ENCODE measurements around the gene SLC26A2.

Gene SLC26A2

DNA sequence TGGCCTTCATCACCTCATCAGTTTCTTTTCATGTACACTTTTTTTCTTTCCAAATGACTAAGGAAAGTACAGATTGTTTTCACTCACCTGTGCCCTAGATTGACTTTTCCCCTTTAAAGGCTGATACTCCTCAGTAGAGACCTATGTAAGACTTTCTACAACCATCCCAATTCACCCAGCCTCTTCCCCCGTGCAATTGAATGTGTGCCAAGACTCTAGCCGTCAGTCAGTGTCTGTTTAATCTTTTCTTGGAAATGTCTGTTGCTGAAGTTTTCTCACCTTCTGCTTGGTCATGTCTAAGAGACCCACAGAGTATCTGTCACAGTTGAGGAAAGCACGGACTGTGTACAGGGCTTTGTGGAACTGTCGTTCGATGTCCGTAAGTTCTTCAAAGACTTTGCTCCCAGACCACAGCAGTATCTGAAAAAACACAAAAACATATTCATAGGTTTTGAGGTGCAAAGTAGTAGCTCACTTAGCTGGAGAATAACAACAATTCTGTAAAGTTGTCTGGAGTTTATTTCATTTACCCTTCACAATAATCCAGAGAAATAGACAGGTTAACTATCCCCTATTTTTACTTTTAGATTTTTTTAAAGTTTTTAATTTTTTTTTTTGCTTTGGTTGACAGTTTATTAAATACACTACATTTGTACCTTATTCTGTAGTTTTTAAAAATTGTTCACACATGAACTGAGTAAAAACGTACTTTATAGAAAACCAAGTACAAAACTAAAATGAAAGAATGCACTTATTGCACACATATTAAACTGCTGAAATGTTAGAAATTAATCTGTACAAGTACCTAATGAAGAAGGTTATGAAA is 29.6 kb upstream of the SLC26A2 start:
- DNase-seq: peak; percentile 84 to 91
- no peak for TF ChIP-seq GATA1 (IDR thresholded peaks at IDR 0.05; ENCODE audit: low read depth, low read length)
- peak; percentile 56 for TF ChIP-seq POLR2A (IDR thresholded peaks at IDR 0.05; ENCODE audit: low read length)

DNA sequence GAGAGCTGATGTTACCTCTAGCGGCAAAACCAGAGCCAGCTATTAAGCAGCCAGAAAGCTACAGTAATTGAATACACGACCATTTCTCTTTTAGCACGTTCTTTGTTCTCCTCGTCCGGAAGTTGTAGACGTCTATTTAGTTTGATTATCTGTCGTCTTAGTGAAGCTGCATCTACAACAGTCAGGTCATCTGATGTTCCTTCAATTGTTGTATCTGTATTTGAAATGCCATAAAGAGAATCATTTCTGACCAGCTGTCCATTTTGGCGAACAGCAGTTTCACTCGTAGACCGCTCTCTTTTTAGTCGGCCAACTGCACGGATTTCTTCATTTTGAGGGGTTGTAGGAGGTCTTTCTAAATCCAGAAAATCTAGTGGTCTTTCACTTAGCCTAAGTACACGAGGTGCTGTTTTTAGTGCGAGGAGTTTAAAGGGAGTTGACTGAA is 28.5 kb upstream of the SLC26A2 start:
- no peak for DNase-seq
- TF ChIP-seq POLR2A (IDR thresholded peaks at IDR 0.05; ENCODE audit: low read length): no peak
- TF ChIP-seq GATA1 (IDR thresholded peaks at IDR 0.05; ENCODE audit: low read depth, low read length): no peak

DNA sequence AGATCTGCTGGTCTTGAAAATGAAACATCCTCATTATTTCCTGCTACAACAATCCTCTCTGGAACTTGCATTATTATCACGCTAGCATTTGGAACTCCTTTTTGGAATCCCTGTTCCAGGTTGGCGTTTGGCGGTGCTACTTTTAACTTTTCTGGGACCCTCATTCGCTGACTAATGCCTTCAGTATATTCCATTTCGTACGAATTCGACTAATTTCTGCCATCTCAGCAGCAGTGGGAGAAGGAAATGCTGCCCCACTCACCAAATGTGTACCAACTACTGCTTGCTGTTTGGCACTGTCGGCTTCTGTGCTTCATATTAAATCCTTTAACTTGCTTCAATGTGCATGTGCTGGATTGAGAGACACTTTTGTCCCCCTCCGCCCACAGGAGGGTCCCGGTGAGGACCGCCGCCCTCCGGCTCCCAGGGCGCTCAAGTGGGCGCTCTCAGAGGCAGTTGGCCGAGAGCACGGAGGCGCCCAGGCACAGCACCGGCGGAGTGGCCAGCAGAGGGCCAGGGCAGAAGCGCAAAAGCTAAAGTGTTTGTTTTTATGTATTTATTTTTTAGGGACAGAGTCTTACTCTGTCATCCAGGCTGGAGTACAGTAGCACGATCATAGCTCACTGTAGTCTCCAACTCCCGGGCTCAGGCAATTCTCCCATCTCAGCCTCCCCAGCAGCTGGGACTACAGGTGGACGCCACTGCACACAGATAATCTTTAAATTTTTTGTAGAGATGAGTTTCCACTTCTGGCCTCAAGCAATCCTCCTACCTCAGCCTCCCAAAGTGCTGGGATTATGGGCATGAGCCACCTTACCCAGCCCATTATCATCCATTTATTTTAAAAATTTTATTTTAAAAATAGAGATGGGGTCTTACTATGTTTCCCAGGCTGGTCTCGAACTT is 27.9 kb upstream of the SLC26A2 start:
- peak; percentile 36 to 40 for DNase-seq
- TF ChIP-seq POLR2A (IDR thresholded peaks at IDR 0.05; ENCODE audit: low read length): no peak
- no peak for TF ChIP-seq GATA1 (IDR thresholded peaks at IDR 0.05; ENCODE audit: low read depth, low read length)

DNA sequence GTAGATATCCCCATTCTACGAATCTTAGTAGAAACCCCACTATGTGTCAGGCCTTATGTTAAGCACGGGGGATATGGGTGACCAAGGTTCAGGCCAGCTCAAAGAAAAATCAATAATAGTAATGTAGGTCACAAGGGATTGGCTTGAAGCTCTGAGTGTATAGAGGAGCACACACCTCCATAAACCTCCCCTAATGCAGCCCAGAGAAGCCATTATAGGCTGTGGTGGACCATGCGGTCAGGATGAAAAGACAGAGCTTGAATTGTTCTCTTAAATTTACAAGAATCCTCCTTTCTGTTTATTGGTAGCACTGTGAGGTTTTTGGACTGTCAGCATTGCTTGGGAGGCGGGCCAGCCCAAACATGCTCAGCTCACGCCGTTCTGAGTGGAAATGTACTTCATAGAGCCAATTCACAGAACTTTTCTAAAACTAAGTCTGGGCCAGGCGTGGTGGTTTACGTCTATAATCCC is 25.1 kb upstream of the SLC26A2 start:
- DNase-seq: no peak
- TF ChIP-seq POLR2A (IDR thresholded peaks at IDR 0.05; ENCODE audit: low read length): no peak
- no peak for TF ChIP-seq GATA1 (IDR thresholded peaks at IDR 0.05; ENCODE audit: low read depth, low read length)

DNA sequence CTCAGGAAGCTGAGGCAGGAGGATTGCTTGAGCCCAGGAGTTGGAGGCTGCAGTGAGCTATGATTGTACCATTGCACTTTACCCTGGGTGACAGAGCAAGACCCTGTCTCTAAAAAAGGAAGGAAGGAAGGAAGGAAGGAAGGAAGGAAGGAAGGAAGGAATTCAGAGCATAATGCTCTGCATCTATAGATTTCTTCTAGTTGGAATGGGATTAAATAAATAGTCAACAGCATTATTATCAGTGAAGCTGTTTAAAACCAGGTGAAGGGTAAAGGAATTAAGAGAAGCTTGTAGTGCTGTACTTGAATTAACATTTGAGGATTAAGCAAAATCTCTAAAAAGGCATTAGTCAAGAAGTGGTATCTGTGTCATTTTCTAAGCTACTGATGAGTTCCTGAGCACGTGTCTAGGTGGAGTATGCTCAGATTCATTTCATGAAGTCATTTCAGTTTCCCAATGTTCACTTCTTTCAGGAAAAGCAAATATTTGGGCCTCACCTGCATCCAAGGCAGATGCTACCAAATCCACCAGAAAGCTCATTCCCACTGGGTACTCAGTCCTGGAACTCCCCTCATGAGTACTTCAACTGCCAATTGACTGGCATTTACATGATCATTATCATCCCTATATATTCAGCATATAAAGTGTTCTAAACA is 24.4 kb upstream of the SLC26A2 start:
- no peak for TF ChIP-seq GATA1 (IDR thresholded peaks at IDR 0.05; ENCODE audit: low read depth, low read length)
- no peak for TF ChIP-seq POLR2A (IDR thresholded peaks at IDR 0.05; ENCODE audit: low read length)
- DNase-seq: no peak

DNA sequence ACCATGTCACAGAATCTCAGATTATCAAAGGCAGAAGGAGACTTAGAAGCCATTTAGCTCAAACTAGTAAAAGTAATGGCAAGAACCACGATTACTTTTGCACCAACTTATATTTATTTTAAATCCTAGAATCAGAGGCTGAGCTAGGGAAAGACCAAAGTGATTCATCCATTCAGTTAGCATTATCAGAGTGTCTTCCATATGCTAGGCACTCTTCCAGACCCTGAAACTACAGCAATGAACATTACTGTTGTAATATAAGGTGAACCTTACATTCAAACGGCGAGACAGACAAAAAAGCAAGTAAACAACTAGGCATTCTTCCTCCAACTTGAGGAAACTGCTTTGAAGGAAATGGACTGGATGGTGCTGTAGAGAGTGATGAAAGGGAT is 23.9 kb upstream of the SLC26A2 start:
- no peak for DNase-seq
- TF ChIP-seq POLR2A (IDR thresholded peaks at IDR 0.05; ENCODE audit: low read length) (no peak), GATA1 (IDR thresholded peaks at IDR 0.05; ENCODE audit: low read depth, low read length) (no peak)

DNA sequence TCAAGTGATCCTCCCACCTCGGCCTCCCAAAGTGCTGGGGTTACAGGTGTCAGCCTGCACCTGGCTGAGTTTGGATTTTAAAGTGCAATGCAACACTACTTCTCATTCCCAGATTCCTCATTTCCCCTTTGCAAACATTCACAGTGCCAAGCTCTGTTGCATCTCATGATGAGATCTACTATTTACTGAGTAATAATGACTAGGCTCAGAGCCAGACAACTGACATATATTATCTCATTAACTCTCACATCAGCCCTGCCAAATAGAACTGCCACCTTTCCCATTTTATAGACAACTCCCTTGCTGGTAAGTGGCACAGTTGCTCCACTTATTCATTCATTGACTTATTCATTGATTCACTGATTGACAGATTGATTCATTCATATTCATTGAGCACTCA is 22.9 kb upstream of the SLC26A2 start:
- peak; percentile 60 for TF ChIP-seq POLR2A (IDR thresholded peaks at IDR 0.05; ENCODE audit: low read length)
- TF ChIP-seq GATA1 (IDR thresholded peaks at IDR 0.05; ENCODE audit: low read depth, low read length): no peak
- peak; percentile 66 to 69 for DNase-seq

DNA sequence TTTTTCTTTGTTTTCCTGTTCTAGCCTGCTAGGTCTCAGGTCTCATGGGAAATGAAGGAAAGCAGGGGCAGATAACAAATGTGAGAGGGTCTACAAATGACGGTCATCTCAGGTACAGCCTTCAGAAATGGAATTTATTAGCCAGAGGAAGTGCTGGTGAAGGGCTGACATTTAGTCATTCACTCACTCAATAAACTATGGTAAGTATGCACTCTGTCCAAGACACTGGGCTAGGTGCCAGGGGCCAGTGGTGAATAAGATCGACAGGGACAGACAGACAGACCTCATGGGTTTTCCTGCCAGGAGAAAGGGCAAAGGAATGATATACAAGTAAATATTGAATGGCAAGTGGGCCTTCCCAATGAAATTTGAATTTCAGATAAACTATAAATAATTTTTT is 22.3 kb upstream of the SLC26A2 start:
- DNase-seq: peak; percentile 65 to 70
- no peak for TF ChIP-seq GATA1 (IDR thresholded peaks at IDR 0.05; ENCODE audit: low read depth, low read length)
- TF ChIP-seq POLR2A (IDR thresholded peaks at IDR 0.05; ENCODE audit: low read length): peak; percentile 43

DNA sequence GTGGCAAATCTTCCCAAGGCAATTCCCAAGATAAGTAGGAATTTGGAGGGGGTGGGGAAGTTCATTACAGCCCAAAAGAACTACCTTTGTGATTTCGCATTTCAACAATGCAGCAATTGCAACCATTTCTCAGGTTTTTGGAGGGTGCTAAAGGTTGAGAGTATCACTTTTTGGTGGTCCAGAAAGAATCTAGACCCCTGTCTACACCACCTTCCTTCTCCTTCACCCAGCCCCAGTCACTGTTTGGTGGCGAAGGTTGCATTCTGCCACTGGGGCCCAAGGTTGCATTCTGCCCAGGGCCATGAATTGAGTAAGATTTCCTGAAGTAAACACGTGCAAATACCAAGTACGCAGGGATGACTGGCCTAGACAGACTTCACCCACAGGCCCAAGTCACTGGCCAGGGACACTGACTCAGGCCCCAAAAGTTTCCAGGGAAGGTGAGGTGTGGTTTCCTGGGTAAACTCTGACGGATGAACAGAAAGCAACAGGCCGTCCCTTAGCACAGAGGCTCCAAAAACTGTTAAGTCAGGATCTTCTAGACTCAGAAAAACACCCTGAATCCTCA is 21.7 kb upstream of the SLC26A2 start:
- TF ChIP-seq POLR2A (IDR thresholded peaks at IDR 0.05; ENCODE audit: low read length) (no peak), GATA1 (IDR thresholded peaks at IDR 0.05; ENCODE audit: low read depth, low read length) (no peak)
- peak; percentile 51 to 69 for DNase-seq

DNA sequence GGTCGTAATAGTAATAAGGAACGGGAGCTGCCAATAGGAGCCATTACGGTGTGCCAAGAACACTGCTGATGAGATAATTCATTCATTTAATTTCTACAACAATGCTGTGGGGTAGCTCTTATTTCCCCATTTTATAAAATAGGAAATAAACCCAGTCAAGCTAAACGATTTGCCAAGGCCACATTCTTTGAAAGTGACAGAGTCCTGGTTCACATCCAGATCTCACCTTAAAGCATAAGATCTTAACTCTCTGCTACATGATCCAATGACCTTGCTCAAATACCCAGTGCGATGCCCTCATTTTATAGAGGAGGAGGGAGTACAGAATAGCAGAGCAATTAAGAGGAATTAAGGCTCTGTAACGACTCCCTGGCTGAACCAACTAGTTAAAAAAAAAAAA is 21.0 kb upstream of the SLC26A2 start:
- no peak for TF ChIP-seq GATA1 (IDR thresholded peaks at IDR 0.05; ENCODE audit: low read depth, low read length)
- no peak for TF ChIP-seq POLR2A (IDR thresholded peaks at IDR 0.05; ENCODE audit: low read length)
- DNase-seq: no peak

DNA sequence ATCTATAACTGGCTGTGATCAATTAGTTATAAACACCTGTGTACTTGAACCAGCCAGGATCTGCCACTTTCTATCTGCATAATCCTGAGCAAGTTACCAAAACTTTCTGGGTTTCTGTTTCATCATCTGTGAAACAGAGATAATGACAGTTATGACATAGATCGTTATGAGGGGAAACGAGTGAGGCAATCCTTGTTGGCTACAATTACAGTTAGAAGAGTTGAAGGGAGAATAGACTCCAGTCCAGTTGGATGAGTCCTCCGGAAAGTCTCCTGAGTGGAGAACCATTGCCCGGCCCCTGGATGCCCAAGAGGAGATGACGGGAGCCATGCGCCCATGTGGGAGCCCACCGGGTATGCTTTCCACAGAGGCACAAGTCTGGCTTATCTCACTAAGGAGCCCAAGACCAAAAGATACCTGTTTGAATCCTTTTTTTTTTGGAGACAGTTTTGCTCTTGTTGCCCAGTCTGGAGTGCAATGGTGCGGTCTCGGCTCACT is 20.4 kb upstream of the SLC26A2 start:
- peak; percentile 55 for TF ChIP-seq POLR2A (IDR thresholded peaks at IDR 0.05; ENCODE audit: low read length)
- TF ChIP-seq GATA1 (IDR thresholded peaks at IDR 0.05; ENCODE audit: low read depth, low read length): no peak
- peak; percentile 92 to 93 for DNase-seq

DNA sequence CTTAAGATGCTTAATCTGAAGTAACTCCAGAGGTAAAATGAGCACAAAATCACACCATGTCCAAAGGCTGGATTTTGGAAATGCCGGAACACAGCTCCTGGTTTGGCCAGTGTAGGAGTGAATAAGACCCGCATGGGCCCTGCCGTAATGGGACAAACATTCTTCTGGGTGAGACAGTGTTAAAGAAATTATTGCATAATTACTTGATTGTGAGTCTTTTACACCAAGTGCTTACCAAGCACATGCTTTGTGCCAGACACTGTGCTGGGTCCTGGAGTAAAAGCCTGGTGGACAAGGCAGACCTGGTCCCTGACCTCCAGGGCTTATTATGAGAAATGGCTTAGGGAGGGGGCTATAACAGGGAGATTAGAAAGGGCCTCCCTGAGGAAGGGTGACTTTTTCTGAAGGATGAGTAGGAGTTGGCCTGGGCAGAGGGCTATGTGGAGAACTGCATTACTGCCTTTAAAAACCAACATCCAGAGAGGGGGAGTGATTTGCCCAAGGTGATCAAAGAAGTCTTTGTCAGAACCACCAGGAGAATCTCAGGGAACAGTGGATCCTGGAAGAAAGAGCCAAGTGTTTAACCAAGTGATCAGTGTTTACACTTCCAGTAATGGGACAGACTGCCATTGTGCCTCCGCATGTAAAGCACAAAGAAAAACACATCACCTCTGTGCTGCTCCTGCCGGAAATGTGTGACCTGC is 19.5 kb upstream of the SLC26A2 start:
- TF ChIP-seq POLR2A (IDR thresholded peaks at IDR 0.05; ENCODE audit: low read length) (no peak), GATA1 (IDR thresholded peaks at IDR 0.05; ENCODE audit: low read depth, low read length) (no peak)
- no peak for DNase-seq

DNA sequence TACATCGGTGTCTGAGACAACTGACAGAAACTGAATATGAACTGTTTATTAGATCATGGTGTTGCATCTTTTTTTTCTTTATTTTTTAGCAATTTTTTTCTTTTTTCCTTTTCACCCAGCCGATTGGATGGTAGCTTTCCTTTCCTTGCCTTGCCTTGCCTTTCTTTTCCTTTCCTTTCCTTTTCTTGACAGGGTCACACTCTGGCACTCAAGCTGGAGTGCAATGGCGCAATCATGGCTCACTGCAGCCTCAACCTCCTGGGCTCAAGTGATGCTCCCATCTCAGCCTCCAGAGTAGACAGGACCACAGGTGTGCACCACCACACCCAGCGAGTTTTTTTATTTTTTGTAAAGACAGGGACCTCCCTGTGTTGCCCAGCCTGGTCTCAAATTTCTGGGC is 18.8 kb upstream of the SLC26A2 start:
- no peak for TF ChIP-seq POLR2A (IDR thresholded peaks at IDR 0.05; ENCODE audit: low read length)
- no peak for TF ChIP-seq GATA1 (IDR thresholded peaks at IDR 0.05; ENCODE audit: low read depth, low read length)

More for the DNA sequence above, 18.8 kb upstream of the SLC26A2 start:
- no peak for DNase-seq
